HepG2 (cell line): ENCODE data around the gene ZNF180. TPM values are rescaled to one million over a fixed set of nuclear protein-coding genes. Genes with fewer than 3 reads are reported as not detected.

ENCODE experiments used
- CBX5 ChIP-seq: sonication (generic); formaldehyde crosslinking; IDR thresholded peaks from 2 replicates; pipeline ENCODE4 v1.4.0; 2020; ENCODE audit warnings: missing genetic modification reagents, borderline replicate concordance
- CEBPZ ChIP-seq: IDR thresholded peaks from 2 replicates; pipeline ENCODE4 v1.6.1; 2012; ENCODE audit warnings: low read length, improper control_type of control experiment
- EEA1 ChIP-seq: sonication (generic); formaldehyde crosslinking; IDR thresholded peaks from 2 replicates; pipeline ENCODE4 v1.5.1; 2020; ENCODE audit warnings: mild to moderate bottlenecking, missing genetic modification reagents, borderline replicate concordance
- ETS1 ChIP-seq: sonication (generic); formaldehyde crosslinking; IDR thresholded peaks from 2 replicates; pipeline ENCODE4 v1.4.0; 2020; ENCODE audit warnings: missing genetic modification reagents
- KDM6A ChIP-seq: IDR thresholded peaks from 2 replicates; pipeline ENCODE4 v1.6.1; 2016; ENCODE audit warnings: low read depth
- NFKB2 ChIP-seq: sonication (generic); formaldehyde crosslinking; IDR thresholded peaks from 2 replicates; pipeline ENCODE4 v1.4.0; 2020; ENCODE audit warnings: missing genetic modification reagents, borderline replicate concordance
- PAXIP1 ChIP-seq: sonication (generic); formaldehyde crosslinking; conservative IDR thresholded peaks from 2 replicates; pipeline ENCODE4 v1.4.0; 2020; ENCODE audit warnings: mild to moderate bottlenecking, missing genetic modification reagents, moderate library complexity
- PTBP1 ChIP-seq: fragments of 200-400 bp; formaldehyde crosslinking; IDR thresholded peaks from 2 replicates; pipeline ENCODE4 v1.6.1; 2018; ENCODE audit warnings: low read length, low read depth; ENCODE audit not compliant: poor library complexity, severe bottlenecking
- SOX13 ChIP-seq, 3 experiments: fragments of 450-650 bp in 1 of 3; sonication (generic) in 1 of 3; formaldehyde crosslinking in 1 of 3; IDR thresholded peaks in 2 of 3; conservative IDR thresholded peaks in 1 of 3; 2 replicates each; pipeline versions ENCODE4 v1.5.0 to v1.6.1; 2016 to 2020; ENCODE audit warnings: antibody characterized with exemption in 1 of 3, mild to moderate bottlenecking in 1 of 3, missing compliant biosample characterization in 1 of 3, missing genetic modification reagents in 1 of 3, moderate library complexity in 1 of 3
- TBX3 ChIP-seq: fragments of 450-650 bp; IDR thresholded peaks from 2 replicates; pipeline ENCODE4 v1.6.1; 2017; ENCODE audit warnings: antibody characterized with exemption, mild to moderate bottlenecking, inconsistent platforms, borderline replicate concordance
- THYN1 ChIP-seq: sonication (generic); formaldehyde crosslinking; IDR thresholded peaks from 2 replicates; pipeline ENCODE4 v1.8.1; 2023; ENCODE audit warnings: low read depth, mild to moderate bottlenecking, moderate library complexity, missing genetic modification reagents, borderline replicate concordance
- ZBTB26 ChIP-seq: IDR thresholded peaks from 2 replicates; pipeline ENCODE4 v1.6.1; 2016; ENCODE audit warnings: missing compliant biosample characterization, missing genetic modification reagents, borderline replicate concordance
- ZBTB34 ChIP-seq: sonication (generic); formaldehyde crosslinking; IDR thresholded peaks from 2 replicates; pipeline ENCODE4 v1.8.0; 2022; ENCODE audit warnings: mild to moderate bottlenecking, missing genetic modification reagents
- ZNF740 ChIP-seq: sonication (generic); formaldehyde crosslinking; IDR thresholded peaks from 2 replicates; pipeline ENCODE4 v1.4.0; 2020; ENCODE audit warnings: missing genetic modification reagents
- polyA plus RNA-seq, 8 experiments: library from polyadenylated mRNA; depleted of rRNA in 3 of 8; stranded (reverse) in 7 of 8; unstranded in 1 of 8; fragments of >200 nt; fragmentation: Illumina TruSeq in 4 of 8; extraction: Trizol in 4 of 8; gene quantifications; 2 replicates each; pipeline versions ENCODE4 v1.2.1 to v1.2.3, GENCODE V29; 2011 to 2016; ENCODE audit warnings: low read depth in 4 of 8, missing spikeins in 1 of 8, mixed read lengths in 1 of 8; ENCODE audit not compliant: insufficient read depth in 1 of 8
- total RNA-seq, 5 experiments: library from RNA; depleted of rRNA; stranded (reverse); fragments of >200 nt; fragmentation: Illumina TruSeq; extraction: Trizol; gene quantifications; 2 replicates each; pipeline ENCODE4 v1.2.3, GENCODE V29; 2016; ENCODE audit warnings: low read depth in 1 of 5

The ZNF180 gene
- total and polyA plus RNA-seq, 2 of the 13 experiments (the other 11 are each of a cell fraction or from before 2014, with no cell fraction given): 0.92 to 9.3 TPM

- TF ChIP-seq PAXIP1 (peak; percentile 50), SOX13 (IDR thresholded peaks at IDR 0.05) (peak; percentile 9; the same call in 1 of the 2 replicates), SOX13 (CRISPR knock-in tag; conservative IDR thresholded peaks at IDR 0.05 in 1 of 2, IDR thresholded peaks at IDR 0.05 in 1 of 2) (peak in 1 of 2 experiments; percentile 30; a peak in 2 of 4 replicates), ZNF740 (CRISPR knock-in tag) (no peak; the same call in 1 of the 2 replicates), NFKB2 (CRISPR knock-in tag) (peak; percentile 80; the same call in 1 of the 2 replicates), THYN1 (CRISPR knock-in tag) (no peak), TBX3 (0 out of 2 replicates have a peak, but pooled peaks have one; percentile 23), ETS1 (CRISPR knock-in tag) (peak; percentile 72; the same call in 1 of the 2 replicates), EEA1 (CRISPR knock-in tag) (peak; percentile 77), PTBP1 (no peak), ZBTB26 (peak; percentile 62; the same call in 1 of the 2 replicates), ZBTB34 (CRISPR knock-in tag) (no peak), KDM6A (no peak), CEBPZ (no peak), CBX5 (CRISPR knock-in tag) (peak; percentile 61; the same call in 1 of the 2 replicates)
Observed at GRCh38 chr19:44499962-44500949, at the start of gene ZNF180 (continued).
